ENCODE results near the gene NTM.

Gene NTM

GRCh38 chr11:132137289-132137980 is 767.0 kb downstream of the NTM start:
- TF ChIP-seq LEF1 (IDR thresholded peaks at IDR 0.05; ENCODE audit: borderline replicate concordance) (no peak), TARDBP (IDR thresholded peaks at IDR 0.05) (no peak), ZNF384 (IDR thresholded peaks at IDR 0.05) (no peak), PKNOX1 (IDR thresholded peaks at IDR 0.05) (no peak), FOXM1 (IDR thresholded peaks at IDR 0.05; ENCODE audit: borderline replicate concordance) (no peak), ELF4 (IDR thresholded peaks at IDR 0.05) (no peak), SUZ12 (IDR thresholded peaks at IDR 0.05) (no peak), FOXA1 (IDR thresholded peaks at IDR 0.05) (no peak), HDGF (IDR thresholded peaks at IDR 0.05; ENCODE audit: borderline replicate concordance) (no peak), ARNT (IDR thresholded peaks at IDR 0.05) (no peak), NFRKB (IDR thresholded peaks at IDR 0.05) (no peak), FOXK2 (IDR thresholded peaks at IDR 0.05) (no peak), L3MBTL2 (conservative IDR thresholded peaks at IDR 0.05) (no peak), BHLHE40 (IDR thresholded peaks at IDR 0.05; ENCODE audit: borderline replicate concordance) (no peak), CTBP1 (IDR thresholded peaks at IDR 0.05; ENCODE audit: borderline replicate concordance) (no peak), SP1 (IDR thresholded peaks at IDR 0.05) (no peak)
- DNase-seq (ENCODE audit: extremely low spot score): no peak
- POLR2A ChIA-PET: interaction anchor here (0.7 kb wide), 1 partner anchor 146 kb away, joined by 3 read pairs; no protein-coding TSS in a partner anchor
- CTCF ChIA-PET: no interaction called here

GRCh38 chr11:132137981-132138313 is 767.5 kb downstream of the NTM start:
- POLR2A ChIA-PET: interaction anchor here (0.7 kb wide), 1 partner anchor 146 kb away, joined by 3 read pairs; no protein-coding TSS in a partner anchor
- no peak for DNase-seq (ENCODE audit: extremely low spot score)

GRCh38 chr11:132139181-132139580 is 768.8 kb downstream of the NTM start:
- POLR2A ChIA-PET: no interaction called here
- CTCF ChIA-PET: no interaction called here
- no peak for TF ChIP-seq FOXK2 (IDR thresholded peaks at IDR 0.05)
- TF ChIP-seq CTBP1 (IDR thresholded peaks at IDR 0.05; ENCODE audit: borderline replicate concordance): no peak
- TF ChIP-seq TARDBP (IDR thresholded peaks at IDR 0.05): no peak
- no peak for TF ChIP-seq LEF1 (IDR thresholded peaks at IDR 0.05; ENCODE audit: borderline replicate concordance)
- TF ChIP-seq FOXA1 (IDR thresholded peaks at IDR 0.05): no peak
- no peak for TF ChIP-seq SP1 (IDR thresholded peaks at IDR 0.05)
- TF ChIP-seq BHLHE40 (IDR thresholded peaks at IDR 0.05; ENCODE audit: borderline replicate concordance): no peak
- no peak for TF ChIP-seq ARNT (IDR thresholded peaks at IDR 0.05)
- no peak for TF ChIP-seq PKNOX1 (IDR thresholded peaks at IDR 0.05)
- TF ChIP-seq SUZ12 (IDR thresholded peaks at IDR 0.05): no peak
- no peak for TF ChIP-seq NFRKB (IDR thresholded peaks at IDR 0.05)
- TF ChIP-seq ELF4 (IDR thresholded peaks at IDR 0.05): no peak
- no peak for TF ChIP-seq HDGF (IDR thresholded peaks at IDR 0.05; ENCODE audit: borderline replicate concordance)
- no peak for TF ChIP-seq L3MBTL2 (conservative IDR thresholded peaks at IDR 0.05)
- TF ChIP-seq FOXM1 (IDR thresholded peaks at IDR 0.05; ENCODE audit: borderline replicate concordance): no peak
- TF ChIP-seq ZNF384 (IDR thresholded peaks at IDR 0.05): no peak
- DNase-seq (ENCODE audit: extremely low spot score): no peak

More at GRCh38 chr11:132137981-132138313, 767.5 kb downstream of the NTM start:
- CTCF ChIA-PET: no interaction called here
- TF ChIP-seq SP1 (IDR thresholded peaks at IDR 0.05): no peak
- no peak for TF ChIP-seq SUZ12 (IDR thresholded peaks at IDR 0.05)
- no peak for TF ChIP-seq L3MBTL2 (conservative IDR thresholded peaks at IDR 0.05)
- TF ChIP-seq ELF4 (IDR thresholded peaks at IDR 0.05): no peak
- no peak for TF ChIP-seq ZNF384 (IDR thresholded peaks at IDR 0.05)
- no peak for TF ChIP-seq BHLHE40 (IDR thresholded peaks at IDR 0.05; ENCODE audit: borderline replicate concordance)

GRCh38 chr11:132140056-132140455 is 769.6 kb downstream of the NTM start:
- DNase-seq (ENCODE audit: extremely low spot score): peak; percentile 18
- CTCF ChIA-PET: no interaction called here
- POLR2A ChIA-PET: no interaction called here
- TF ChIP-seq TARDBP (IDR thresholded peaks at IDR 0.05) (no peak), SP1 (IDR thresholded peaks at IDR 0.05) (no peak), ELF4 (IDR thresholded peaks at IDR 0.05) (no peak), L3MBTL2 (conservative IDR thresholded peaks at IDR 0.05) (no peak), NFRKB (IDR thresholded peaks at IDR 0.05) (no peak), LEF1 (IDR thresholded peaks at IDR 0.05; ENCODE audit: borderline replicate concordance) (no peak), CTBP1 (IDR thresholded peaks at IDR 0.05; ENCODE audit: borderline replicate concordance) (no peak), FOXK2 (IDR thresholded peaks at IDR 0.05) (no peak), FOXM1 (IDR thresholded peaks at IDR 0.05; ENCODE audit: borderline replicate concordance) (no peak), FOXA1 (IDR thresholded peaks at IDR 0.05) (no peak), HDGF (IDR thresholded peaks at IDR 0.05; ENCODE audit: borderline replicate concordance) (no peak), BHLHE40 (IDR thresholded peaks at IDR 0.05; ENCODE audit: borderline replicate concordance) (no peak), ZNF384 (IDR thresholded peaks at IDR 0.05) (no peak), SUZ12 (IDR thresholded peaks at IDR 0.05) (no peak), PKNOX1 (IDR thresholded peaks at IDR 0.05) (no peak), ARNT (IDR thresholded peaks at IDR 0.05) (no peak)

GRCh38 chr11:132142121-132142520 is 771.7 kb downstream of the NTM start:
- no peak for DNase-seq (ENCODE audit: extremely low spot score)
- CTCF ChIA-PET: no interaction called here
- TF ChIP-seq LEF1 (IDR thresholded peaks at IDR 0.05; ENCODE audit: borderline replicate concordance): no peak
- no peak for TF ChIP-seq TARDBP (IDR thresholded peaks at IDR 0.05)
- TF ChIP-seq SP1 (IDR thresholded peaks at IDR 0.05): no peak
- no peak for TF ChIP-seq NFRKB (IDR thresholded peaks at IDR 0.05)
- TF ChIP-seq L3MBTL2 (conservative IDR thresholded peaks at IDR 0.05): no peak
- no peak for TF ChIP-seq ELF4 (IDR thresholded peaks at IDR 0.05)
- no peak for TF ChIP-seq CTBP1 (IDR thresholded peaks at IDR 0.05; ENCODE audit: borderline replicate concordance)
- no peak for TF ChIP-seq FOXA1 (IDR thresholded peaks at IDR 0.05)
- no peak for TF ChIP-seq PKNOX1 (IDR thresholded peaks at IDR 0.05)
- TF ChIP-seq HDGF (IDR thresholded peaks at IDR 0.05; ENCODE audit: borderline replicate concordance): no peak
- no peak for TF ChIP-seq ARNT (IDR thresholded peaks at IDR 0.05)
- POLR2A ChIA-PET: no interaction called here
